ENCODE data around the gene ZBTB16.

Gene ZBTB16

GRCh38 chr11:114276077-114276476 lies 216.6 kb downstream of the ZBTB16 start:
- DNase-seq: no peak

- DNase-seq: no peak
Measured at GRCh38 chr11:114277637-114278341, 218.3 kb downstream of the ZBTB16 start.

DNA sequence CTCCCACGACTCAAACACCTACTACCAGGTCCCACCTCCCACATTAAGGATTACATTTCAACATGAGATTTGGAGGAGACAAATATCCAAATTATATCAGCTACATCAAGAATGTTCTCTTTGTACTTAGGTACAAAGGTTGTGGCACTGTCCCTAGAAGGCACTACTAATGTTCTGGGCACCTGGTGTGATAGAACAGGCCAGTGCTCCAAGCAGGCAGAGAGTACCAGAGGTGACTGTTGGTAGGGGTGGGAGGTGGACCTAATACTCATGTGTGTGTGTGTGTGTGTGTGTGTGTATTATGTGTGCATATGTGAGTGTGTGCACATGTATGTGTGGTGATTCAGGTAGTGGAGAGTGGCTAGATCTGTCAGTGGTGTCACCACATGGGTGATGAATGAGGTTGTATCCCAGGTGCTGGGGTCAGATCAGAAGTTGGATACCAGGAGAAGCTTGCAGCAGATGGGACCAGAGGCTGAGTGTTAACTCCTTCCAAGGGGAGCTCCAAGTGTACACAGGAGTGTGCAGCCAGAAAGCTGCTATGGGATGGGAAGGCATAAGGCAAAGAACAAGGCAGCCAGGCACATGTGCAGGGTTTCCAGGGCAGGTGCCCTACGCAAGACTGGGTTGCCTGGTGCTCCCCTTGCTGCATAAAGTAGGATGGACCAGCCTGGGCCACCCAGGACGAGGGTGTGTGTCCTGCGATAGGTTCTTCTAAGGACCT lies 219.0 kb downstream of the ZBTB16 start:
- DNase-seq: no peak

- DNase-seq: no peak
Measured at GRCh38 chr11:114279792-114280546, 220.5 kb downstream of the ZBTB16 start.

GRCh38 chr11:114280696-114281095 lies 221.2 kb downstream of the ZBTB16 start:
- DNase-seq: peak in 4 of 56 donors; percentile 13 to 34 (median 18)

GRCh38 chr11:114281388-114281956 lies 222.0 kb downstream of the ZBTB16 start:
- no peak for DNase-seq

DNA sequence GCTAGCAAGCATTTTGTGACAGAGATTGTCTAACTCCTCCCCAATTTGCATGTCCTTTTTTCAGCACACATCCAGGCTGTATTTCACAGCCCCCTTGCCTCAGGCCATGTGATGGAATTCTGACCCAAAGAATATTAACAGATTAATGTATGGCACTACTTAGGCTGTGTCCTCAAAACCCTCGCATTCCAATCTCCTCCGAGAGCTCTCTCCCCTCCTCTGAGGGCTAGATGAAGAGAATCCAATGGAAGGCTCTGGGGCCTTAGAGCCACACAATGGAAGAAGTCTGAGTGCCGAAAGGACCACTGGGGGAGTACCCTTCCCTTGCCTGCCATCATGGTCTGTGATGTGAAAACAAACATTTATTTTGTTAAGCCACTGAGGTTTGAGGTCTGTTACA lies 223.0 kb downstream of the ZBTB16 start:
- no peak for DNase-seq

DNA sequence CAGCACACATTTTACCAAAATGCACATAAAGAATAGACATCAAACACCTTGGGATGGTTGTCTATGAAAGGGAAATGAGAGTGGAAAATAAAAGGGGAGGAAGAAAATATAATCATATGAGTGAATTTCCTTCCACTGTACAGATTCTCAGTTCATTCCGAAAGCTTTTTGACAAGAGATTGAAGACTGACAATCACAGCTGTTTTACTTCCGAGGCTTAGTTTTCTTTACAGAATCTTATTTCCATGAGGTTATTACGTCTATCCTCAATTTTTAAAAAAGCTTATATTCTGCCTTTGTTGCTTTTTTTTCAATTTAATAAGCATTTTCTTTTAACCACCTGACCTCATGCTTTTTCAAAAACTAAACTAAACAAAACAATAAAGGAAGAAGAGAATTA lies 223.9 kb downstream of the ZBTB16 start:
- DNase-seq: no peak

- no peak for DNase-seq
Measured at GRCh38 chr11:114284021-114284420, 224.5 kb downstream of the ZBTB16 start.

GRCh38 chr11:114284914-114285313 lies 225.4 kb downstream of the ZBTB16 start:
- no peak for DNase-seq

DNA sequence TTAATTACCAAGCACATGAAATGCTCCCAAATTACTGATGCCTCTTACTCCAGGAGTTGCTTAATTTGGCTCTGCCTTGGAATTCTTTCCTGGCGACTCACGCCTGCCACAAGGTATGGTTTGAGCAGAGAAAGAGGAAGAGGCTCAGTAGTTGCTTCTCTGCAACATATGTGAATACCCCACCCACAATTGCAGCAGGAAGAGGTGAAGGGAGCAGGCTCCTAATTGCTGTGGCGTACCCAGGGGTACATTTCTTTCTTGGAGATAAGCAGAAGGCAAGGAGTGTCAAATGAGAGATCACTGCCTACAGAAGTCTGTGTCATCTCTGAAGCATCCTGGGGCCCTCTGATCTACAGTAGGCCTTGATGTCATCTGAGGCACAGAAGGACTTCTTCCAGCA lies 226.1 kb downstream of the ZBTB16 start:
- no peak for DNase-seq

DNA sequence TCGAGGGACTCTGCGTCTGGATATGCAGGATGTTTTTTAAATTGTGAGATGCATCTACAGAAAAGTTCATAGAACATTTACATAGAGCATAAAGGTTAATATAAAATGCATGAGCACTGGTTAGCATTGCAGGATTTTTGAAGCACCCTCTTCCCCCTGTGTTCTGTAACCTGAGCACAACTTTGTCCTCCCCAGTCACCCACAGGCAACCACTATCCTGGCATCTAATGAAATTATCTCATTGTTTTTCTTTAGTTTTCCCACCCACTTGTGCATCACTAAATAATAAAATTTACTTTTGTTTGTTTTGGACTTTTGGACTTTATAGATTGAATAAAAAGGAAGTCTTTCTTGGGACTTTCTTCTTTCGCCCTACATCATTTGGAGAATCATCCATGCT lies 226.7 kb downstream of the ZBTB16 start:
- DNase-seq: no peak

- no peak for DNase-seq
Measured at GRCh38 chr11:114287154-114287553, 227.6 kb downstream of the ZBTB16 start.

DNA sequence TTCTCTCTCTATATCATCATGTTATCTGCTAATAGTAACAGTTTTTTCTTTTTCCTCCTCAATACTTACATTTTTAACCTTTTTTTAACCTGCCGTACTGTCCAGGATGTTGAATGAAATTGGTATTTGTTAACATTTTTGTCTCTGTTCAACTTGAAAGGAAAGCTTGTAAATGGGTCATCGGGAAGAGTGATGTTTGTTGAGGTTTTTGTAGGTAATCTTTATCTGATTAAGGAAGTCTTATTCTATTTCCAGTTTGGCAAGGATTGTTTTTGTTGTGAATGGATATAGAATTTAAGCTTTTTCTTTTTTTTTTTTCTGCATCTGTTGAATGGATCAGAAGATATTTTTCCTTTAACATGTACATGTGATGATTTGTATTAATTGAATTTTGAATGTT lies 228.6 kb downstream of the ZBTB16 start:
- DNase-seq: no peak

DNA sequence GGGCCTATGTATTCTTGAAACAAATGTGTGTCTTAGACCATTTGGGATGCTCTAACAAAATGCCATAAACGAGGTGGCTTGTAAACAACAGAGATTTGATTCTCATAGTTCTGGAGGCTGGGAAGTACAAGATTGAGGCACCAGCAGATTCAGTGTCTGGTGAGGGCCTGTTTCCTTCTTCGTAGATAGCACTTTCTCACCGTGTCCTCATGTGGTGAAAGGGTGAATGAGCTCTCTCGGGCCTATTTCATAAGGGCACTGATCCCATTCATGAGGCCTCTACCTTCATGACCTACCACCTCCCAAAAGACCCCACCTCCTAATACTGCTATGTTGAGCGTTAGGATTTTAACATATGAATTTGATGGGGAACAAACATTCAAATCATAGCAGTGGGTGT lies 230.3 kb downstream of the ZBTB16 start:
- DNase-seq: no peak

- no peak for DNase-seq
Measured at GRCh38 chr11:114290503-114291235, 231.2 kb downstream of the ZBTB16 start.

GRCh38 chr11:114291381-114291780 lies 231.9 kb downstream of the ZBTB16 start:
- no peak for DNase-seq

GRCh38 chr11:114291842-114292680 lies 232.6 kb downstream of the ZBTB16 start:
- no peak for DNase-seq

DNA sequence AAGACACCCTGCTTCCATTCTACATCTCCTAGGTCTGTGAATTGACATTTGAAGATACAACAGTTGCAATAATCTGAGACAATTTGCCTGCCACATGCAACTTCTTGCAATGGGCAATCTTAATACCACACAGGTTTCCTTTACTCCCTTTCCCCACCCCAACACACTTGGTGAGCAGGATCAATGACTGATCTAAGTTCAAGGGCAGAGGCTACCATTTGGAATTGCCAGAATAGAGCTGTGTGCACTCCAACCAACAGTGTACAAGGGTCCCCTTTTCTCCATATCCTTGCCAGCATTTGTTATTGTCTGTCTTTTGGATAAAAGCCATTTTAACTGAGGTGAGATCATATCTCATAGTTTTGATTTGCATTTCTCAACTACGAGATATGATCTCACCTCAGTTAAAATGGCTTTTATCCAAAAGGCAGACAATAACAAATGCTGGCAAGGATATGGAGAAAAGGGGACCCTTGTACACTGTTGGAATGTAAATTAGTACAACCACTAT lies 233.7 kb downstream of the ZBTB16 start:
- no peak for DNase-seq

Data from nucleus accumbens (tissue), 56 donors.